GM19438 (cell line): ENCODE measurements around the gene CHAMP1.

Experiments
- ATAC-seq: cut with Tn5 transposase; IDR thresholded peaks from one replicate; pipeline ENCODE4 v1.9.1; 2021; ENCODE audit warnings: low read depth; ENCODE audit not compliant: unreplicated experiment

Gene CHAMP1

DNA sequence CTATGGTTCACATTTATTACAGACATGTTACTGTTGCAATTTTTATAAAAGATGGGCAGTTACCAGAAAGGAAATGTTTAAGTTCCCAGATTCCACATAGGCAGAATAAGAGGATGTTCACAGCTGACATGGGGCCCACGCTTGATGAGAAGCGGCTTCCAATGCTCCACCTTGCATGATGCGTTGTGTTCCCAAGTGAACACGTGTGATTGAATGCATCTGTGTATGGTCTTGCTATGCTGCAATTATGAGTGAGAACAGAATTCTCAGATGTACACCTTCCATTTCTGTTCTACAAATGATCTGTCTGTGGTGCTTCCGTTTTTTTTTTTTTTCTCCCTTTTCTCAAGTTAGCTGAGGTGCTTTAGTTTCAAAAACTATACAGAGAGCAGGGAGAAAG lies 17.4 kb upstream of the CHAMP1 start:
- no peak for ATAC-seq

DNA sequence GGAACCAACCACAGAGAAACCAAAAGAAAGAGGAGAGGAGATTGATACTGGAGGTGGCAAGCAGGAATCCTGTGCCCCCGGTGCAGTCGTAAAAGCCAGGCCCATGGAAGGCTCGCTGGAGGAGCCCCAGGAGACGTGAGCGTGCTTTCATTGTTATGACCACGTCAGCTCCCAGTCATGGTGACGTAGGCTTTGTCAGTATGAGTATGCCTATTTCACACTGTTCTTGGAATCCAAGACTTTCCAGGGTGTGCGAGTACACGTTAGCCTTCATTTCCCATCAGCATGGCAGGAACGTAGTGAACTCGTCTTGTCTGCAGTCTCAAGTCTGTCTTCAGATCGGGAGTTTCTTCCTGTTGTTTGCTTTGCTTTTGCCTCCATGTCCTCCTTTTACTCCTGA lies 15.4 kb upstream of the CHAMP1 start:
- ATAC-seq: no peak

DNA sequence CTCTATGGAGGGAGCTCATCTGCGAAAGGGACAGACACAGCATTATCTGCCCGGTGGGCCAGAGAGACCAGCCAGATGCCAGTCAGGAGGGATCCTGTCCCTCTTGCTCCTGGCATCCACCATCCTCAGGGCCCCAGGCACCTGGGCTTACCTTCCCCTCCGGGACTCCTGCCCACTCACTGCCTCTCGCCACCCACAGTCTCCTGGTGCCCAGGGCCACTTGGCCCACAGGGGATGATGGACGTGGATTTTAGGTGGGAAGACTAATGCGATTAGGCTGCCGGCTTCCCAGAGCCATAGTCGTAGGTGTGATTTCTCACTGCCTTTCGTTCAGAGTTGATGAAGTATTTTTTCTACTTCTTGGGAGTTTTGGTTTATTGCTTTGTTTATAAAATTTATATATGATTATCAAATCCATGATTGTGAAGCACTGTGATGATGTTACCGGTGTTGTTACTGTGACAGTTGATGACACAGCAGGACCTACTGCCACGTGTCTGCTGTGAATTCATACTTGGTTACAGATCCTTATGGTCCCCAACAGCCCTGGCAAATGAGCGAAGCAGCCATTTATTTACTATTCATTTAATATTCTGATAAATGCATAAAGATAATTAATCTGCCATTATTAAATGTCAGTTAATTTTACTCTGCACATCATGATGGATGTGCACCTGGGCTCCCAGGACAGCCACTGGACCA lies 14.5 kb upstream of the CHAMP1 start:
- ATAC-seq: no peak

DNA sequence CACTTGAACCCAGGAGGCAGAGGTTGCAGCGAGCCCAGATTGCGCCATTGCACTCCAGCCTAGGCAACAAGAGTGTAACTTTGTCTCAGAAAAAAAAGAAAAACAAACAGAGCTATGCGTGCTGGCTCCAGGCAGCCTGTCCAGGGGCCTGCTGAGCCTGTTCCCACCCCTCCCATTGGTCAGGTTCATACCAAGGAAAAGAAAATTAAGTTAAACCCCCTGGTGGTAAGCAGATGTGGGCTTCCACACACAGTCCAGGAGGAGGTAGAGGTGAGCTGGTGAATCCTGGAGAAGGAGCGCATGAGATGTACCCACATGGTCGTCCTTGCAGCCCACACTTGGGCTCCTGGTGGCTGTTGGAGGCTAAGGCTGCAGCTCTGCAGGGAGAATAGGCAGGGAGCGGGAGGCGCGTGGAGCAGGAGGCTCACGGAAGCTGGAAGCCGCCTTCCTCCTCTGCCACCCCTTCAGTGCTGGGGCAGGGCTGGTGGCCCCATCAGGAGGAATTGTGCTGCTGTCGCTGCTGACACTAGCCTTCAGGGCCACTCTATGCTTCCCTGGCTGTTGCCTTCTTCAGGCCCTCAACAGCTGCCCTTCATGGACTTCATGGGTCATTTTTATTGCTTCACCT lies 10.5 kb upstream of the CHAMP1 start:
- ATAC-seq: no peak

DNA sequence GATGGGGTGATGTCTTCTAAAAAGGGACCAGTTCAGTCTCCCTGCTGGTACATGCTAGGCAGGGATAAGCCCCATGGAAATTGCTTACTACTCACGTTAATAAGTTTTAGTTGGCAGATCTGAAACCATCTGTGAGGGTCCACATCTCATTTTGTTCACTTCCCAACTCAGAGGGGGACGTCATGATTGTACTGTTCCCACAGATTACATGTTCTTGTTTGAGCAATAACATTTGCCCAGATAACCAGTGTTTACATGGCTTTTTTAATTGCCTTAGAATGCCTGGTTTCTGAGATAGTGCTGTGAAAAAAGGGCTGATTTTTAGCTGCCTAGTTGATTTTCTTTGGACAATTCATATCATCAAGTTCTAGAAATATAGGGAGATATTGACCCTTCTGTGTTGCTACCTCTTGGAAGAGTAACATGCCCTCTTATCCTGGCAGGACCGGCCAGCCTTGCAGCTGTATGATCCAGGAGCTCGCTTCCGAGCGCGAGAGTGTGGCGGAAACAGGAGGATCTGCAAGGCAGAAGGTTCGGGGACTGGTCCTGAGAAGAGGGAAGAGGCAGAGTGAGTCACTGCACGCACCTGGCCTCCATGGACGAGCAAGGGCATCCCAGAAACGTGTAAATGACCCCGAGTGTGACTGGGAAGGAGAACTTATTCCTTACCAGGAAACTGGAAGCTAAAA lies 9.8 kb upstream of the CHAMP1 start:
- no peak for ATAC-seq

DNA sequence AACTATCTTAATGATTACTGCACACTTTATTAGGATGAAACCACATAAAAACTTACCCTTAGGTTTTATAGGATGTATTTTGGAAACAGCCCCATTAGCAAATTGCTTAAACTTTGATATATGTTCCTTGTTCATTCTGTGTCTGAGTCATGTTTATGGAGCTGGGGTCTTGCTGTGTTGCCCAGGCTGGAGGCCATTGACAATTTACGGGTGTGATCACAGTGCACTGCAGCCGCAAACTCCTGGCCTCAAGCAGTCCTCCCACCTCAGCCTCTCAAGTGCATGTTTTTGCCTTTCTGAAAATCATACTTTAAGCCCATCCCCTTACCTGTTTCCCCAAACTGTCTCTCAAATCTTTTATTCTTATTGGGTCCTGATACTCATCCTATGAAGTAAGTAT lies 5.2 kb upstream of the CHAMP1 start:
- no peak for ATAC-seq

DNA sequence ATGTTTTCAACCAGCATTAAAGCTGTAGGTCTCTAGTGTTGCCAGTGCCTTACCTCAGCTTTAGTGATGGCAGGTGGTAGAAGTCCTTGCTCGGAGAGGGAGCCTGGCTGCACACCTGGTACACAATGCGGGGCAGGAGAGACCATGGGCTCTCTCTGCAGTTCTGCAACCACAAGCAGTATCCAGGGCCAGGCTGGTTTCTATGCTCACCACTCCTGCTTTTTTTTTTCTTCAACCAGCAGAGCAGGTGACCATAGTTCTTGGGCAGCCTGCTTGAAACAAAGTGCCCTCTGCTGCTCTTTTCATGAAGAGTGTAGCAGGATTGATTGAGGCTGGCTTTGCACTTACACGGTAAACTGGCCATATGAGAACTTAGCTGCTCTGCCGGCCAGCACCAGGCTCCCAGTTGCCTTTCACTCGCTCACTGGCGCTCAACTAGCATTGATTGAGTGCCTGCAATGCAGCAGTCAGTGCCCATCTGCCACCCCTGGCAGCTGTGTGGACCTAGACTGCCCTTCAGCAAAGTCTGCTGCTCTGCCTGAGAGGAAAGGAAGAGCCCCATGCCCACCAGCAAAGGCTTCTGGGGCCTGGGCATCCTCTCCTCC lies 4.4 kb upstream of the CHAMP1 start:
- no peak for ATAC-seq

DNA sequence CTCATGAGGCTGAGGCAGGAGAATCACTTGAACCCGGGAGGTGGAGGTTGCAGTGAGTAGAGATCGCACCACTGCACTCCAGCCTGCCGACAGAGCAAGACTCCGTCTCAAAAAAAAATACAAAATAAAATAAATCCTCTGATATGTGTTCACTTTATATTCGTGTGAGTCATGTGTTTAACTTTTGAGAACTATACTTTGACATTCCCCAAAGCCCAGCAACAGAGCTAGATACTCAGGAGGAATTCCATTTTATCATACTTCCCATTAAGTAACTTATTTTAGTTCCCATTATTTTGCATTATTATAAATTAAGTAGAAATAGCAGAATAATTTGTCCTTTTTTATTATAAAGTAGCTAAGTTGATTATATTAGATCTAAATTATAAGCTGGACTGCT lies 3.3 kb upstream of the CHAMP1 start:
- no peak for ATAC-seq

DNA sequence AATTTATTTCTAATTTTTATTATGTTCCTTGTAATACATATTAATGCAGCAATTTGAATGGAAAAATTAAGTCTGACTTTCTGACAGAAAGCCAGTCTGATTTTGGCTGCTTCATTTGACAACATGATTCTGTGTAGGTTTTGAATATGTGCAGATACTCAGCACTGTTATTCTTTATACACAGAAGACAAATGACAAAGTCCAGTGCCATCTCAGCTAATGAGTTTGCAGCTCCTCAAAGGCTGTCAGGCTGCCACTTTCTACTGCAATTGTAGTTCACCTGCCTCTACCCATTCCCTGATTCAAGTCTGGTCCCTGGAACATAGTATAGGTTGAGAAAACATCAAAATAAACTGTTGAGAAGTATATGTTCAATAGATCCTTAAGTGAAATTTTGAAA lies 2.9 kb upstream of the CHAMP1 start:
- no peak for ATAC-seq

DNA sequence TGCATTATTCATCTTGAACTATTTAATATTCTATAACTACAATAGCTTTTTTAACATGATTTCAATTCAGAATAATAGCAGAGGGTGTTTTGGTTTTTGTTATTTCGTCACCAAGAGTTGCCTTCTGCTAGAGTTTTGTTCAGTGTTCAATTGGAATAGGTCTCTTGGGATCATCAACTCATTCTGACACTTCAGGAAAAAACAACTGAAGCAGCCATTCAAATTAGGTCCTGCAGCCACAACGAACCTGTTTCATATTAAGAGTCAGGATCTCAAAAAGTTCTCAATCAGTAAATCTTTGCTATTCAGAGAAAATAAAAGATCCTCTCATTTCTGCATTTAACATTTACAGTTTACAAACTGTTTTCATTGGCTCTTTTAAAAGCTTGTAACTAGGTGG lies 2.4 kb upstream of the CHAMP1 start:
- ATAC-seq: no peak

DNA sequence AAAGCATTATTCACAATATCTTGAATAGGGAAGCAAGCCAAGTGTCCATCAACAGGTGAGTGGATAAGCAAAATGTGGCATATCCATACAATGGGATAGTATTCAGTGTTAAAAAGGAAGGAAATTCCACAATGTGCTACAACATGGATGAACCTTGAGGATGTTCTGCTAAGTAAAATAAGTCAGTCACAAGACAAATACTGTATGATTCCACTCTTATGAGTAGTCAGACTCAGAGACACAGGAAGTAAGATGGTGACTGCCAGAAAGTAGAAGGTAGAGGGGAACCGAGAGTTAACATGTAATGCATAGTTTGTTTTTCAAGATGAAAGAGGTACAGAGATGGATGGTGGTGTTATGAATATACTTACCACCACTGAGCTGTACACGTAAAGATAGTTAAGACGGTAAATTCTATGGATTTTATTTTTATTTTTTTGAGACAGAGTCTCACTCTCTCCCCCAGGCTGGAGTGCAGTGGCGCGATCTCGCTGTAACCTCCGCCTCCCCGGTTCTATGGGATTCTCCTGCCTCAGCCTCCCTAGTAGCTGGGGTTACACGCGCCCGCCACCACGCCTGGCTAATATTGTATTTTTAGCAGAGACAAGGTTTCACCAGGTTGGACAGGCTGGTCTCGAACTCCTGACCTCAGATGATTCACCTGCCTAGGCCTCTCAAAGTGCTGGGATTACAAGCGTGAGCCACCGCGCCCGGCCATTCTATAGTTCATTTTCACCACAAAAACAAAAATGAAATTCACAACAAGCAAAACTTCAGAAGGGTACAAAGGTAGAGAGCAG lies 1.0 kb upstream of the CHAMP1 start:
- no peak for ATAC-seq

DNA sequence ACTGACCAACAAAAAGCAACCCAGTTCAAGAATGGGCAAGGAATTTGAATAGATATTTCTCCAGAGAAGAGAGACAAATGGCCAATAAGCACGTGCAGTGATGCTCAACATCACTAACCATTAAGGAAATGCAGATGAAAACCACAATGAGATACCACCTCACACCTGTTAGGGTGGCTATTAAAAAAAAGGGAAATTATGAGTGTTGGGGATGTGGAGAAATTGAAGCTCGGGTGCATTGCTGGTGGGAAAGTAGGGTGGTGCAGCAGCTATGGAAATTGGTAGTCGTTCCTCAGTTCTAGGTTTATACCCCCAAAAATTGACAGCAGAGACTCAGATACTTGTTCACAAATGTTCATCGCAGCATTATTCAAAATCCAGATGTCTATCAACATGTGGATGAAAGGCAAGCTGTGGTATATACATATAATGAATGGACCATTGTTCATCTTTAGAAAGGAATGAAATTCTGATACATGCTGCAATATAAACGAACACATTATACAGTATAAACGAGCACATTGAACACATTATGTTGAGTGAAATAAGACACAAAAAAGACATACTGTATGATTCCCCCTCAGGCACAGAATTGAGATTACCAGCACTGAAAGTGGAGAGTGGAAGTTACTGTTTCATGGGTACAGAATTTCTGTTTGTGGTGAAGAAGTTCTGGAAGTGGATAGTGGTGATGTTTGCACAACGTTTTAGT lies 927 bp downstream of the CHAMP1 start:
- ATAC-seq: peak; percentile 16

DNA sequence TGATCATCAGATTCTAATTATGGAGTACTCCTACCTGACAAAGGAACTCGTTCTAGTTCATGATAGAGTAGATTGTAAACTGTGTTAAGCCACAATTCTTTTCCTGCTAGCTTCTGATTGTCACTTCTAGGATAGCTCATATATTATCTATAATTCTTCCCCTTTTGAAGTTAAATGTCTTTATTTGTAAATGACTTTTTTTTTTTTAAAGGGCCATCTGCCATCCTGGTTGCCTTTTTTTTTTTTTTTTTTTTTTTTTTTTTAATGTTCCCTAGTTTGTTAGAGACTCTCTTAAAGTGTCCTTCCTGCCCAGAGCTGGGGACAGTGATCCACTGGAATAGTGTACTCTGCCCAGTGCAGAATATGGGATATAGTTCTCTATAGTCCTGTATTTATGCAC lies 4.3 kb downstream of the CHAMP1 start:
- ATAC-seq: no peak

DNA sequence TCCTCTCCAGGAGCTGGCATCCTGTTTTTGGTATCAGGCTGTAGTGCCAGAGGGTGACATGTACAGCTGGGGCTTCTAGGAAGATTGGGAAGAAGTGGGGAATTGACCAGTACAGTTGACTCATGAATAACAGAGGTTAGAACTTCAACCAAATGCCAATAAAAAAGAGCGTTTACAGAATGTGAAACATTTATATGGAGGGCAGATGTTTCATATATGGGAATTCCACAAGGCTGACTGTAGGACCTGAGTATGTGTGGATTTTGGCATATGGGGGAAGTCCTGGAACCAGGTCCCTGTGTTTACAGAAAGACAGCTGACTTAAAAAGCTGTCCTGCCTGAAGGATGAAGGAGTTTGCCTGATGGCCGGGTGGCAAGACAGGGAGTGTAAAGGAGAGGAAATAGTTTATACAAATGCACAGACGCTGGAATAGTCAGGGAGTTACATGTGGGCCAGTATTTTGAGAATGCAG lies 5.2 kb downstream of the CHAMP1 start:
- no peak for ATAC-seq

DNA sequence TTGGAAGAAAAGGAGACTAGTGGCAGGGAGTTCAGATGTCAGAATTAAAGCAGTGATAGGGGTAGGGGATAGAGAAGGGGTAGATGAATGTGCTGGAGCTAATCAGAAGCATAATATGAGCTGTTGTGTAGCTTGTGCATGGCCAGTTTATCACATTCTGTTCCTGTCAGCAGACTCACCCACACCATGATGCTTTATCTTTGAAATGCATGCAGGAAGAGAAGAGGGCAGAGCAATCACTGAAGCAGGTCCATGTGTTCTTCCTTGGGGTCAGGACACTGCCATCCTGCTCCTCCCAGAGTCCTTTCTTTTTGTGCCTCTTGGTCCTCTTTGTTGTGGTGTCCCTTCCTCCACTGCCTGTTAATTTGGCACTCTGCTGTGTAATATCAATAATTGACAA lies 5.8 kb downstream of the CHAMP1 start:
- no peak for ATAC-seq

DNA sequence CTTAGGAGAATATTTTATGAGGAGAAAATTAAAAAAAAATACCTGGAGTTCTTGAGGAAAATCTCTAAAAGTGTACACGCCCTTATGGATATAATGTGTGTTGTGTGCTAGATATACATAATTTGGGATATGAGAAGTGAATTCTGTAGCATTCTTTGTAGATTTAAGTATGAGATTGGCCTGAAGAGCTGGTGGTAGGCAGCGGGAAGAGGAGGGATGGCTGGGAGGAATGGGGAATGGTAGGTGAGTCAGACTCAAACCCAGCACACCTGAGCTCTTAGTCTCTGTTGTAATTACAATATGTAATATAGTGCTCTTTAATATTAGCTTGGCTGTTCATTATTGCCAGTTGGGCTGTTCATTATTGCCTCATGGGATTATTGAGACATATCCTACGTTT lies 7.0 kb downstream of the CHAMP1 start:
- no peak for ATAC-seq

DNA sequence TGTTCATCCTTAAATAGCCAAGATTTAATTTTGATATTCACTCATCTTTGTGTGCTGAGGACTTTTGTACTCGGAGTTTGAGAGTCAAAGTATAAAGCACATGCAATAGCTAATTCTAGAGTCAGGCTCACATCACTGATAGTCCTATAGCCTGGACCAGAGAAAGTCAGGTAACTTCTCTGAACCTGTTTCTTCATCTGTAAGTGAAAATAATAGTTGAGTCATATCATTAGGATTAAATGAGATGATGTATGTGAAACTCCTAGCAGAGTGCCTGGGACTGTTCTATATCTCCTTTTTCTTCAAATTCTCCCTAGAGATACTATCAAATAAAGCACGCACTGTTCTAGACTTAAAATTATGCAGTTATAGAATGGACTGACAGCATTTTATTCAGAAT lies 9.0 kb downstream of the CHAMP1 start:
- ATAC-seq: no peak

DNA sequence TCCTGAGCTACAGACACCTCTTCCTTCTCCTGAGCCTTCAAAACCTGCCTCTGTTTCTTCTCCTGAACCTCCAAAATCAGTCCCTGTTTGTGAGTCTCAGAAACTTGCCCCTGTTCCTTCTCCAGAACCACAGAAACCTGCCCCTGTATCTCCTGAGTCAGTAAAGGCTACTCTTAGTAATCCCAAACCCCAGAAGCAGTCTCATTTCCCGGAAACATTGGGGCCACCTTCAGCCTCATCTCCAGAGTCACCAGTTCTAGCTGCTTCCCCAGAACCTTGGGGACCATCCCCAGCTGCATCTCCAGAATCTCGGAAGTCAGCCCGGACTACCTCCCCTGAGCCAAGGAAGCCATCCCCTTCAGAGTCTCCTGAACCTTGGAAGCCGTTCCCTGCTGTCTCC lies 10.0 kb downstream of the CHAMP1 start:
- ATAC-seq: no peak

DNA sequence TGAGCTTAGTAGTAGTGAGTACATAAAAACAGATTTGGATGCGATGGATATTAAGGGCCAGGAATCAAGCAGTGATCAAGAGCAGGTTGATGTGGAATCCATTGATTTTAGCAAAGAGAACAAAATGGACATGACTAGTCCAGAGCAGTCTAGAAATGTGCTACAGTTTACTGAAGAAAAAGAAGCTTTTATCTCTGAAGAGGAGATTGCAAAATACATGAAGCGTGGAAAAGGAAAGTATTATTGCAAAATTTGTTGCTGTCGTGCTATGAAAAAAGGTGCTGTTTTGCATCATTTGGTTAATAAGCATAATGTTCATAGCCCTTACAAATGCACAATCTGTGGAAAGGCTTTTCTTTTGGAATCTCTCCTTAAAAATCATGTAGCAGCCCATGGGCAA lies 11.4 kb downstream of the CHAMP1 start:
- no peak for ATAC-seq

DNA sequence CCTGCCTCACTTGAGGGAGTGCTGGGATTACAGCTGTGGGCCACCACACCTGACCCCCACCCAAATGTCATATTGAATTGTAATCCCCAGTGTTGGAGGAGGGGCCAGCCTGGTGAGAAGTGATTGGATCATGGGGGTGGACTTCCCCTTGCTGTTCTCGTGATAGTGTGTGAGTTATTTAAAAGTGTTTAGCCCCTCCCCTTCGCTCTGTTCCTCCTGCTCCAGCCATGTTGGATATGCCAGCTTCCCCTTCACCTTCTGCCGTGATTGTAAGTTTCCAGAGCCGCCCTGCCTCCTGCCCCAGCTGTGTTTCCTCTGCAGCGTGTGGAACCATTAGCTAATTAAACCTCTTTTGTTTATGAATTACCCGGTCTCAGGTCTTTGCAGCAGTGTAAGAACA lies 13.7 kb downstream of the CHAMP1 start:
- no peak for ATAC-seq
